GM20431 (cell line): Measurements from ENCODE around the gene LGR6.
"Not testable (repeated sequence)": the region's sequence is repeated elsewhere in the genome, so short reads cannot be mapped to it uniquely, and the experiment has no call there.

ENCODE experiments used
- in situ Hi-C: fragments of 300-500 bp; cut with MseI, MboI; formaldehyde crosslinking; loops from one replicate; pipeline ENCODE4 v1.15.0; 2020; ENCODE audit warnings: low sequenced_read_pairs; ENCODE audit not compliant: unreplicated experiment

LGR6 gene

GRCh38 chr1:202235003-202235660, 41.5 kb downstream of the LGR6 start:
- in situ Hi-C loops: no loop called here

- in situ Hi-C loops: no loop called here
Measured at GRCh38 chr1:202235856-202236837, 42.5 kb downstream of the LGR6 start.

GRCh38 chr1:202237052-202237451, 43.5 kb downstream of the LGR6 start:
- in situ Hi-C loops: no loop called here

- in situ Hi-C loops: no loop called here
Measured at GRCh38 chr1:202238914-202239313, 45.3 kb downstream of the LGR6 start.

- in situ Hi-C loops: not testable (repeated sequence)
Measured at GRCh38 chr1:202240226-202240625, 46.6 kb downstream of the LGR6 start.

- in situ Hi-C loops: no loop called here
Measured at GRCh38 chr1:202240956-202241355, 47.4 kb downstream of the LGR6 start.

- in situ Hi-C loops: no loop called here
Measured at GRCh38 chr1:202241376-202242079, 47.9 kb downstream of the LGR6 start.

- in situ Hi-C loops: no loop called here
Measured at GRCh38 chr1:202242080-202242419, 48.5 kb downstream of the LGR6 start.

- in situ Hi-C loops: no loop called here
Measured at GRCh38 chr1:202243006-202243405, 49.4 kb downstream of the LGR6 start.

- in situ Hi-C loops: no loop called here
Measured at GRCh38 chr1:202244841-202245261, 51.3 kb downstream of the LGR6 start.

- in situ Hi-C loops: no loop called here
Measured at GRCh38 chr1:202245391-202245790, 51.8 kb downstream of the LGR6 start.

GRCh38 chr1:202247104-202247503, 53.5 kb downstream of the LGR6 start:
- in situ Hi-C loops: no loop called here

GRCh38 chr1:202247837-202248795, 54.5 kb downstream of the LGR6 start:
- in situ Hi-C loops: no loop called here

GRCh38 chr1:202248861-202249260, 55.3 kb downstream of the LGR6 start:
- in situ Hi-C loops: no loop called here

- in situ Hi-C loops: no loop called here
Measured at GRCh38 chr1:202249436-202249835, 55.8 kb downstream of the LGR6 start.

- in situ Hi-C loops: no loop called here
Measured at GRCh38 chr1:202249846-202250245, 56.2 kb downstream of the LGR6 start.

- in situ Hi-C loops: no loop called here
Measured at GRCh38 chr1:202250982-202251381, 57.4 kb downstream of the LGR6 start.

- in situ Hi-C loops: no loop called here
Measured at GRCh38 chr1:202251424-202252256, 58.0 kb downstream of the LGR6 start.

GRCh38 chr1:202252271-202252670, 58.7 kb downstream of the LGR6 start:
- in situ Hi-C loops: no loop called here
